ENCODE measurements around the gene NAALADL2. TPM values are rescaled to one million over a fixed set of nuclear protein-coding genes. Genes with fewer than 3 reads are reported as not detected.

The NAALADL2 gene
- total RNA-seq, 1 donor from 2014 or later = 1.6 TPM

DNA sequence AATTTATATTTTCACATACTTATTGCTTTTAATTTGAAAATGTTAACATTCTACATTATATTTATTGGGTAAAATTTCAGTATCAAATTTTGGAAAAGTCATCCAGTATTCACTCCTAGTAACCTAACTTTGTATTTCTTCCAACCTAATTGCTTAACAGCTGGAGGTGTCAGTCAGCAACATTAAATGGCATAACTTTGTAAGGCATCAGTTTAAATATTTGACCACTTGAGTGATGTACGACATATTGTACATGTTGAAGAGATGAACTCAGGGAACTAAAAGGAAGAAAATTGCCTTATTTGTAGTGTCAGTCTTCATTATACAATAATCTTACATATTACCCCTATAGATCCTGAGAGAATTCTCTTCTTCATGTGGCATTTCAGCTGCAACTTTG lies 326.8 kb downstream of the NAALADL2 start:
- H3K9me3 Mint-ChIP-seq (ENCODE audit: unreplicated experiment) = no peaks in the 10 kb centered on the region

DNA sequence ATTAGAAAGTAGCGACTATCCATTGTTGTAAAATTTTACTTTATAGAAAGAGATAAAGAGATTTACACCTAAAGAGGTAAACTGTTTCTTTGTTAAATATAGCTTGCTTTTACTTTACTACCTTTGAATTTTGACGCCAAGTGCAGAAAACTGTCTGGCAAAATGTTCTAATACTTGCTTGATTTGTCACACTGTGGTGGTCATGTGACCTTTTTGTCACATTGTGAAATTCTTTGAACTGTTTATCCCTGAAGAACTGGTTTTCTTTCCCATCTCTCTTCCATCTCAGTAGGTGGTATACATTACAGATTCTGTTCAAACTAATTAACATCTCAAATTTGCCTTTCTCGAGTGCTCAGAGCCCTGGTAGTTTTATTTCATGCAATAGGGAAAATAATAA lies 327.4 kb downstream of the NAALADL2 start:
- no peak for DNase-seq
- TF ChIP-seq, protein P1, sequence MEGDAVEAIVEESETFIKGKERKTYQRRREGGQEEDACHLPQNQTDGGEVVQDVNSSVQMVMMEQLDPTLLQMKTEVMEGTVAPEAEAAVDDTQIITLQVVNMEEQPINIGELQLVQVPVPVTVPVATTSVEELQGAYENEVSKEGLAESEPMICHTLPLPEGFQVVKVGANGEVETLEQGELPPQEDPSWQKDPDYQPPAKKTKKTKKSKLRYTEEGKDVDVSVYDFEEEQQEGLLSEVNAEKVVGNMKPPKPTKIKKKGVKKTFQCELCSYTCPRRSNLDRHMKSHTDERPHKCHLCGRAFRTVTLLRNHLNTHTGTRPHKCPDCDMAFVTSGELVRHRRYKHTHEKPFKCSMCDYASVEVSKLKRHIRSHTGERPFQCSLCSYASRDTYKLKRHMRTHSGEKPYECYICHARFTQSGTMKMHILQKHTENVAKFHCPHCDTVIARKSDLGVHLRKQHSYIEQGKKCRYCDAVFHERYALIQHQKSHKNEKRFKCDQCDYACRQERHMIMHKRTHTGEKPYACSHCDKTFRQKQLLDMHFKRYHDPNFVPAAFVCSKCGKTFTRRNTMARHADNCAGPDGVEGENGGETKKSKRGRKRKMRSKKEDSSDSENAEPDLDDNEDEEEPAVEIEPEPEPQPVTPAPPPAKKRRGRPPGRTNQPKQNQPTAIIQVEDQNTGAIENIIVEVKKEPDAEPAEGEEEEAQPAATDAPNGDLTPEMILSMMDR (IDR thresholded peaks at IDR 0.05; ENCODE audit: partially characterized antibody, unreplicated experiment) = no peak
- no peak overlapping the region for H3K4me3 Mint-ChIP-seq (ENCODE audit: unreplicated experiment)
- peaks cover 6% of the 10 kb centered on the region for H3K36me3 Mint-ChIP-seq (ENCODE audit: unreplicated experiment)
- no peak overlapping the region for H3K27ac Mint-ChIP-seq (ENCODE audit: unreplicated experiment)
- no peaks in the 10 kb centered on the region for H3K9me3 Mint-ChIP-seq (ENCODE audit: unreplicated experiment)
- H3K27me3 Mint-ChIP-seq (ENCODE audit: unreplicated experiment) = no peaks in the 10 kb centered on the region
- no peaks in the 10 kb centered on the region for H3K4me1 Mint-ChIP-seq (ENCODE audit: low read depth, unreplicated experiment)

More for the DNA sequence above, 326.8 kb downstream of the NAALADL2 start:
- Mint-ChIP-seq H3K4me1 (ENCODE audit: low read depth, unreplicated experiment) (no peaks in the 10 kb centered on the region), H3K27me3 (ENCODE audit: unreplicated experiment) (no peaks in the 10 kb centered on the region), H3K27ac (ENCODE audit: unreplicated experiment) (no peak overlapping the region), H3K36me3 (ENCODE audit: unreplicated experiment) (peaks cover 6% of the 10 kb centered on the region), H3K4me3 (ENCODE audit: unreplicated experiment) (no peak overlapping the region)
- TF ChIP-seq, protein P1 (IDR thresholded peaks at IDR 0.05; ENCODE audit: partially characterized antibody, unreplicated experiment) = no peak
- no peak for DNase-seq

DNA sequence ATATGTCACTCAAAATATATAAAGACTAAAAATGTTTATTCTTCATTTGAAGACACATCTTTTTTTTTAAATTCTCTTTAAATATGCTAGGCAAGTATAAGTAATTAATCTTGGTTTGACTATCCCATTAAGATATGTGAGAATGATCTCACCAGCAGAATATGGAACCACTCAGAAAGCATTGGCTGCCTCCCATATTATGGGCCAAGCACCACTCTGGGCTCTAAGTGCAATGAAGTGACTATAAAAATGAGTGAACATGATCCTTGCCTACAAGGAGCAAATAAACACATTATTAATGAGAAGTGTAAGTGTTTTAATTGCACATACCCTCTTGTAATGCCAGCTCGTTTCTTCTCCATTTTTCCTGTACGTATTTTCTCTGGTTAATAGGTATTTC lies 328.5 kb downstream of the NAALADL2 start:
- no peaks in the 10 kb centered on the region for H3K4me1 Mint-ChIP-seq (ENCODE audit: low read depth, unreplicated experiment)
- no peaks in the 10 kb centered on the region for H3K9me3 Mint-ChIP-seq (ENCODE audit: unreplicated experiment)
- TF ChIP-seq, protein P1 (IDR thresholded peaks at IDR 0.05; ENCODE audit: partially characterized antibody, unreplicated experiment) = no peak
- no peaks in the 10 kb centered on the region for H3K27me3 Mint-ChIP-seq (ENCODE audit: unreplicated experiment)
- H3K4me3 Mint-ChIP-seq (ENCODE audit: unreplicated experiment) = no peak overlapping the region
- no peak overlapping the region for H3K27ac Mint-ChIP-seq (ENCODE audit: unreplicated experiment)
- no peak for DNase-seq
- peaks cover 6% of the 10 kb centered on the region for H3K36me3 Mint-ChIP-seq (ENCODE audit: unreplicated experiment)

DNA sequence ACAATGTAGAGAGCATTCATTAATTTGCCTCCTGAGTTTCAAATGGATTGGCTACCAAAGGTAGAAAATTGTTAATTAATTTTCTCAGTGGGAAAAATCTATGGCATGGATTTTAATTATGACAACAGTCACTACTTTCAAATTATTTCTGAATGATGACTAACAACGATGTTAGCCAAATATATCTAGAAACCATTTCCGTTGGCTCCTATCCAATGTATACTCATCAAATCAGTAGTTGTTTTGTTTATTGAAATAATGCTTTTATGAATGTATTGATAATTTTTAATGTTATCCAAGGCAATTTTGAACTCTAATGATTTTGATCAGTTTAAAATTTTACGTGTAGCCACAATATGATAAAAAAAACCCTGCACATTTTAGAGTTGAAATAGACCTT lies 333.4 kb downstream of the NAALADL2 start:
- no peak for DNase-seq
- H3K27ac Mint-ChIP-seq (ENCODE audit: unreplicated experiment) = no peak overlapping the region
- no peaks in the 10 kb centered on the region for H3K27me3 Mint-ChIP-seq (ENCODE audit: unreplicated experiment)
- H3K9me3 Mint-ChIP-seq (ENCODE audit: unreplicated experiment) = no peaks in the 10 kb centered on the region
- H3K36me3 Mint-ChIP-seq (ENCODE audit: unreplicated experiment) = peaks cover 6% of the 10 kb centered on the region
- TF ChIP-seq, protein P1 (IDR thresholded peaks at IDR 0.05; ENCODE audit: partially characterized antibody, unreplicated experiment) = no peak
- no peaks in the 10 kb centered on the region for H3K4me1 Mint-ChIP-seq (ENCODE audit: low read depth, unreplicated experiment)
- H3K4me3 Mint-ChIP-seq (ENCODE audit: unreplicated experiment) = no peak overlapping the region

DNA sequence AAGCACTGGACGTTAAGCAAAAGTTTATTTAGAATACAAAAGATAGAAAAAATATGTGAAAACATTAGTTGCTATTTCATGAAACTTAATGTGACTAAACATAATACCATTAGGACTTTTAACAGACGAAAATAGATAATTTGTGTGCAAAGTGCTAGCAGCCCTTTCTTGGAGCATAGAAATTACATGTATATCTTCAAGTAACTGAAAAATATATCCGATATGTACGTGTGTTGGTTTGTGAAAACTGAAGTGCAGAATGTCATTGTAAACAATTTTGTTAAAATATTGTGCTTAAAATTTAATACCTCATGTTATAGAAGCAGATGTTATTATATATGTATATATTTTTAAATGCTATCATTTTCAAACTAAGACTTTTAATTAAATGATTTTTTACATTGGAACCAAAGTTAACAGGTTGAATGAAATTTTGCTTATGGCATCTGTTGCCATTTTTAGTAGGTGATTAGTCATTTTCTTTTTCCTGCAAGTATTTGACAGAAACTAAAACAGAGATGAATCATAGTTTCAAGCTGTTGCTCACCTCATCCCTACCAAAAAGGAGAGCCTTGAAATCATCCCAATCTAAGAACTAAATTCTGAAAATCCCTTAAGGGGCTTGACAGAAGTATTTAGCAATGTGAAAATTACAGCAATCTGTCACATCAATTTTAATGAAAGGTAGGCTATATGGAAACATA lies 334.8 kb downstream of the NAALADL2 start:
- Mint-ChIP-seq H3K36me3 (ENCODE audit: unreplicated experiment) (peaks cover under 1% of the 10 kb centered on the region), H3K9me3 (ENCODE audit: unreplicated experiment) (no peaks in the 10 kb centered on the region), H3K4me1 (ENCODE audit: low read depth, unreplicated experiment) (no peaks in the 10 kb centered on the region), H3K27me3 (ENCODE audit: unreplicated experiment) (no peaks in the 10 kb centered on the region), H3K4me3 (ENCODE audit: unreplicated experiment) (no peak overlapping the region), H3K27ac (ENCODE audit: unreplicated experiment) (no peak overlapping the region)
- TF ChIP-seq, protein P1 (IDR thresholded peaks at IDR 0.05; ENCODE audit: partially characterized antibody, unreplicated experiment) = no peak
- no peak for DNase-seq

Measured in glutamatergic neuron (in vitro differentiated cells).